NT2/D1 (cell line): ENCODE measurements around the gene TMEM119.

Source experiments
- DNase-seq: peaks from one replicate; pipeline ENCODE4 v3.0.0-alpha.2; 2011; ENCODE audit warnings: low read depth, low spot score
- H3K27me3 ChIP-seq: 2 replicates; pipeline ENCODE4 v1.6.0; 2011; ENCODE audit warnings: mild to moderate bottlenecking; ENCODE audit not compliant: insufficient read length, insufficient read depth
- H3K36me3 ChIP-seq: 2 replicates; pipeline ENCODE4 v1.6.1; 2011; ENCODE audit warnings: mild to moderate bottlenecking, low read length, mixed read lengths; ENCODE audit not compliant: insufficient read depth, insufficient read length
- H3K4me1 ChIP-seq: 2 replicates; pipeline ENCODE4 v1.5.1; 2011; ENCODE audit not compliant: insufficient read depth, insufficient read length
- H3K4me3 ChIP-seq: 2 replicates; pipeline ENCODE4 v1.5.1; 2011; ENCODE audit warnings: low read depth; ENCODE audit not compliant: insufficient read length
- H3K9ac ChIP-seq: 2 replicates; pipeline ENCODE4 v1.6.0; 2011; ENCODE audit warnings: low read depth; ENCODE audit not compliant: insufficient read length
- H3K9me3 ChIP-seq: 2 replicates; pipeline ENCODE4 v1.5.1; 2011; ENCODE audit warnings: mild to moderate bottlenecking, low read length; ENCODE audit not compliant: insufficient read depth
- SUZ12 ChIP-seq: IDR thresholded peaks from 2 replicates; pipeline ENCODE4 v1.6.1; 2011; ENCODE audit not compliant: insufficient read length, insufficient read depth; ENCODE audit errors: extremely low read depth
- YY1 ChIP-seq: IDR thresholded peaks from 2 replicates; pipeline ENCODE4 v1.6.1; 2011; ENCODE audit not compliant: insufficient read length, insufficient read depth
- ZNF274 ChIP-seq: IDR thresholded peaks from 2 replicates; pipeline ENCODE4 v1.6.1; 2011; ENCODE audit warnings: mild to moderate bottlenecking, low read depth, low read length

Gene TMEM119

GRCh38 chr12:108642899-108643654 is 45.2 kb upstream of the TMEM119 start:
- no peak for DNase-seq
- no peak for TF ChIP-seq ZNF274
- TF ChIP-seq YY1 = no peak
- no peak for TF ChIP-seq SUZ12
- Histone ChIP-seq H3K36me3 (peaks cover 42% of the 10 kb centered on the region), H3K27me3 (no peaks in the 10 kb centered on the region), H3K4me1 (peaks cover 13% of the 10 kb centered on the region), H3K9ac (no peak overlapping the region), H3K4me3 (no peak overlapping the region), H3K9me3 (no peaks in the 10 kb centered on the region)

- no peak for DNase-seq
- no peak overlapping the region for H3K9ac ChIP-seq
- H3K4me1 ChIP-seq = peaks cover 17% of the 10 kb centered on the region
- H3K27me3 ChIP-seq = no peaks in the 10 kb centered on the region
- H3K4me3 ChIP-seq = no peak overlapping the region
- H3K36me3 ChIP-seq = peaks cover 35% of the 10 kb centered on the region
- no peak for TF ChIP-seq SUZ12
- no peak for TF ChIP-seq YY1
- TF ChIP-seq ZNF274 = no peak
- no peaks in the 10 kb centered on the region for H3K9me3 ChIP-seq
These were observed 44.5 kb upstream of the TMEM119 start for GRCh38 chr12:108642269-108642870.

- Histone ChIP-seq H3K4me3 (no peak overlapping the region), H3K27me3 (no peaks in the 10 kb centered on the region), H3K4me1 (peaks cover 17% of the 10 kb centered on the region), H3K9ac (no peak overlapping the region), H3K9me3 (no peaks in the 10 kb centered on the region), H3K36me3 (peaks cover 30% of the 10 kb centered on the region)
- no peak for TF ChIP-seq YY1
- no peak for TF ChIP-seq SUZ12
- TF ChIP-seq ZNF274 = no peak
- DNase-seq = no peak
These were observed 43.8 kb upstream of the TMEM119 start for GRCh38 chr12:108641446-108642268.

- H3K36me3 ChIP-seq = peaks cover 23% of the 10 kb centered on the region
- no peak overlapping the region for H3K4me3 ChIP-seq
- no peak for DNase-seq
- peaks cover 17% of the 10 kb centered on the region for H3K4me1 ChIP-seq
- H3K9me3 ChIP-seq = no peaks in the 10 kb centered on the region
- H3K27me3 ChIP-seq = no peaks in the 10 kb centered on the region
- H3K9ac ChIP-seq = no peak overlapping the region
- TF ChIP-seq YY1 = no peak
- no peak for TF ChIP-seq SUZ12
- TF ChIP-seq ZNF274 = no peak
These were observed 43.0 kb upstream of the TMEM119 start for GRCh38 chr12:108640802-108641445.

- DNase-seq = no peak
- no peak for TF ChIP-seq SUZ12
- TF ChIP-seq YY1 = no peak
- TF ChIP-seq ZNF274 = no peak
- H3K4me1 ChIP-seq = peaks cover 27% of the 10 kb centered on the region
- no peak overlapping the region for H3K9ac ChIP-seq
- no peaks in the 10 kb centered on the region for H3K27me3 ChIP-seq
- H3K36me3 ChIP-seq = peaks cover 6% of the 10 kb centered on the region
- no peak overlapping the region for H3K4me3 ChIP-seq
- H3K9me3 ChIP-seq = no peaks in the 10 kb centered on the region
These were observed 41.3 kb upstream of the TMEM119 start for GRCh38 chr12:108638997-108639822.

GRCh38 chr12:108638141-108638827 is 40.4 kb upstream of the TMEM119 start:
- DNase-seq = peak; percentile 84
- TF ChIP-seq SUZ12 (no peak), ZNF274 (no peak), YY1 (no peak)
- peaks cover 34% of the 10 kb centered on the region for H3K4me1 ChIP-seq
- no peaks in the 10 kb centered on the region for H3K27me3 ChIP-seq
- H3K9me3 ChIP-seq = no peaks in the 10 kb centered on the region
- no peak overlapping the region for H3K4me3 ChIP-seq
- no peaks in the 10 kb centered on the region for H3K36me3 ChIP-seq
- peak overlapping the region; percentile 62 for H3K9ac ChIP-seq
